NCI-H1417 (cell line): ENCODE results near the gene BPIFB2.
A peak's percentile ranks its signal among the peaks of the same experiment; 100 is the strongest.
"Not testable (repeated sequence)": the region's sequence is repeated elsewhere in the genome, so short reads cannot be mapped to it uniquely, and the experiment has no call there.

Experiments
- DNase-seq, 3 experiments: peaks; one replicate each; lab custom pipeline; 2025; lab: John Stamatoyannopoulos, UW

The BPIFB2 gene

DNA sequence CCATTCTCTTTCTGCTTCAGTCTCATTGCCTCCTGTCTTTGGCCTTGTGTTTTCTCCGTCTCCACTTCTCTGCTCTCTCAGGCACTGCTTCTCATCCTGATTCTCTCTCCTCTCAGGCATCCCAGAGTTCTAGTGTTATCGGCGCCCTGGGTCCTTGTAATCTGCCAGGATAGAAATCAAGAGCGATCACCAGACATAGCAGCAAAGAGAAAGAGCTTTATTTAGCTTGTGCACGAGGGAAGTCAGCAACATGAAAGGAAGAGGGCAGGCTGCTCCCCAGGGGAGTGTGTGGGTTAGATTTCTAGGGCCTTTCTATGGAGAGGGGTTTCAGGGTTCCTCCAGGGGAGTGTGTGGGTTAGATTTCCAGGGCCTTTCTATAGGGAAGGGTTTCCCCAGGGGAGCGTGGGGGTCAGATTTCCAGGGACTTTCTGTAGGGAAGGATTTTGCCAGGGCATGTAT, 35.8 kb upstream of the BPIFB2 start:
- no peak for DNase-seq

DNA sequence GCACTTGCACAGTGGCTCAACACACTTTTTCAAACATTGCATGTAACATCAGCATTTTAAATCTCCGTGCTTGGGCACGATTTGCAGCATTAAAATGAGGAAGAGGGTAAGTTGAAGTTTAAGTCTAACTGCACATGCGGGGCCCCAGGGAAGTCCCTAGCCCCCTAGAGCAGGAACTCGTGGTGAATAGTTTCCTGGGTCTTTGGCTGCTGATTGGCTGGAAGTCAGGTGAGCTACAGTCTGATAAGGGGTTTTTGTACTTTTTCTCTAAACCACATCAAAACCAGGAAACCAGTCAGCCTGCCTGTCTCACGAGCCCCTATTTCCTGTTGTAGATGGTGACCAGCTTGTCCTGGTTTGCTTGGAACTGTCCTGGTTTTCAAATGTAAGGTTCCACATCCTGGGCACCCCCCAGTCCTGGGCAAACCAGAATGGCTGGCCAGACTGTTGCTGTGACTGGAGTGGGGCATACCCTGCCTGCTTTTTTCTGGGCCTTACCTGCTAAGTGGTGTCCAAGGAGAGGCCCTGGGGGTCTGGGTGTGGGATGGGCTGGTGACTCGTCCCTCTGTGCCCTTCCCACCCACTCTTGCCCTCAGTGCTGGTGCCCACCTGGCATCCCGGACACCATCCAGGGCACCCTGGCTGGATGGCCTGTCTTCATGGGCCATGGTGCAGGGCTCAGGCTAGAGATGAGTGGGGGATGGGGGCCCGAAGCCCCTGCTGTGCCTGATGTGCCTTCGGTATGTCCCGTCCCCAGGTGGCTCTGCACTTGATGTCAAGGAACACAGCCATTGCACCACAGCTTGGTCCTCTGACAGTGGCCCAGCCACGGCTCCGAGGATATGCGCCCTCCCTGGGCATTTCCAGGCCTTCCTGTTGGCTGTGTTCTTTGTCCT, 35.1 kb upstream of the BPIFB2 start:
- no peak for DNase-seq

DNA sequence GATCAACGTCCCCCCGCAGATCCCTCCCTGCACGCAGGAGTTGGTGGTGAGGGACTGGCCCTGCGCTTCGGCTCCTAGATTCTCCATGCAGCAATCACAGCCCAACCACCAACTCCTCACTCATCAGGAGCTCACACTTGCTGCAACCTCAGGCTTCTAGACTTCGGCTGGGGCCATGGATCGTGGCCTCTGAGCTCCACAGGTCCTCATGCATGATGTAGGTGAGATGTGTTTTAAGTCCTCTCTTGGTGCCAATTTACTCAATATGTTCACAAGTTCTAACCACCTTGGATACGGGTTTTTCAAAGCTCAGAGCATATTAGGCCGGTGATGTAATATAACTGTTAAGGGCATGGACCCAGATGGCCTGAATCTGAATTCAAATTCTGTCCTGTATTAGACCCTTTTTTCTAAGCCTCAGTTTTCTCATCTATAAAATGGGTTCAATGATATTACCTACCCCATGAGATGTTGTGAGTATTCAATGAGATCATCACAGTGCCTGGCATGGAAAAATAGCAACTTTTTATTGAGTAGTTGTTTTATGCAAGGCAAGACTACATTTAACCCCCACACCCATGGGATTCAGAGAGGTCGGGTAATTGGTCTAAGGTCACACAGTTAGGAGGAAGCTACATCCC, 34.3 kb upstream of the BPIFB2 start:
- DNase-seq = no peak

DNA sequence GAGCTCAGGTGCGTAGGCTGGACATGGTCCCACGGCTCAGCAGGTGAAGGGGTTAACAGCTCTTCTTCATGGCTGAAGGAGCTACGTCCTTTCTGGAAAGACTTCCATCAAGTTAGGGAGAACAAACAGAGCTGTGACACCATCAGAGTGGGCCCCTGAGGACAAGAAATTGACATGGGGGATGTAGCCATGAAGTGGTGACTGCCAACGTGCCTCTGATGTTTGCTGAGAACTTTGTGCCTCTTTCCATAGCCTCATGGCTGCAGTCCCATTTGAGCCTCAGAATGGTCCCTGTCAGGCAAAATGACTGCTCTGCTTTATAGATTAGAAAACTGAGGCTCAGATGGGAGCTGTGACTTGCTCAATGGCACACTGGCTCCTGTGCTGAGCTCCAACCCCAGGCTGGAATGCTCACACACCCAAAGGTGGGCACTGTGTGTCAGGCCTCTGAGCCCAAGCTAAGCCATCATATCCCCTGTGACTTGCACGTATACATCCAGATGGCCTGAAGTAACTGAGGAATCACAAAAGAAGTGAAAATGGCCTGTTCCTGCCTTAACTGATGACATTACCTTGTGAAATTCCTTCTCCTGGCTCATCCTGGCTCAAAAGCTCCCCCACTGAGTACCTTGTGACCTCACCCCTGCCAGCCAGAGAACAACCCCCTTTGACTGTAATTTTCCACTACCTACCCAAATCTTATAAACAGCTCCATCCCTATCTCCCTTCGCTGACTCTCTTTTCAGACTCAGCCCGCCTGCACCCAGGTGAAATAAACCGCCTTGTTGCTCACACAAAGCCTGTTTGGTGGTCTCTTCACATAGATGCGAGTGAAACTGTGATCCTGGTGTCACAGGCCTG, 33.1 kb upstream of the BPIFB2 start:
- DNase-seq = not testable (repeated sequence)

DNA sequence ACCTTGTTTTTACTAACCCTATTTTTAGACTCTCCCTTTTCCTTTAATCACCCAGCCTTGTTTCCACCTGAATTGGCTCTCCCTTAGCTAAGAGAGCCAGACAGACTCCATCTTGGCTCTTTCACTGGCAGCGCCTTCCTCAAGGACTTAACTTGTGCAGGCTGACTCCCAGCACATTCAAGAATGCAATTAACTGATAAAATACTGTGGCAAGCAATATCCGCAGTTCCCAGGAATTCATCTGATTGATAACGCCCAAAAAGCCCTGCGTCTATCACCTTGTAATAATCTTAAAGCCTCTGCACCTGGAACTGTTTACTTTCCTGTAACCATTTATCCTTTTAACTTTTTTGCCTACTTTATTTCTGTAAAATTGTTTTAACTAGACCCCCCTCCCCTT, 32.4 kb upstream of the BPIFB2 start:
- DNase-seq = not testable (repeated sequence)

DNA sequence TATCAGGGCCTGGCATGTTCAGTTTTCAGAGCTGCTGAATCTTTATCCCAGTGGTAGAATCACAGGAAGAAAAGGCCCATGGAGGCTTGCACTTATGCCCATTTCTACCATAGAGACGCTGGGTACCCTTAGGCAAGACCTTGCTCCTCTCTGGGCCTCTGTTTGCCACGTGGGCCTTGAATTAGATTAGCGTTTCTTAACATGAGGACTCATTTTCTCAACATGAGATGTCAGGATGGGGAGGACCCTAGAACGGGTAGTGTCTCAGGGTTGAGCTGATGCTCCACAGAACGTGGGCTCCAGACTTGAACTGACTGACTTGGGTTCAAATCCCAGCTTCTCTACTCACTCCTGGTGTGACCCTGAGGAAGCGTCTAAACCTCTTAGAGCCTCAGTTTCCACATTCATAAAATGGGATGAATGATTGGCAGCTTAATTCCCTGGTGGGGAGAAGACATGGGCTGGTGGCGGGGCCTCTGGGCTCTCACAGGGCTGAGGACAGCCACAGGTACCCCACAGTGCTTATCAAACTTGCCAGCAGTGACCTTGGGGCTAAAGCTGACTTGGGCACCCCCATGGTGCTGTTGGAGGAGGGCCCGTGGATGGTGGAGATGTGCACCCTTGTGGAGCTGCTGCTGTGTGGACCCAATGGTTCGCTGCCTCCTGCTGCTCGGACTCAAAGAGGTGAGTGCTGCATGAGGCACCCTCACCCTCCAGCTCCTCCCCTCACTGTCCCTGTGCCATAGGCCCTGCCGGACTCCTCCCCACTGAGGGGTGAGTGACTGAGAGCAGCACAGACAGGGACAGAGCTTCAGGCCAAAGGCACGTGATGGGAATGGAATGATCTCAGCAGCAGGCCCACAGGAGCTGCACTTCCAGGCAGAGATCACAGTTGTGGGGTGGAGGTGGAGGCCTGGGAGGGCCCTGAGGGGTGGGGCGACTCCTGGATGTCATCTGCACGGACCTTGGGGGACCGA, 31.5 kb upstream of the BPIFB2 start:
- no peak for DNase-seq

DNA sequence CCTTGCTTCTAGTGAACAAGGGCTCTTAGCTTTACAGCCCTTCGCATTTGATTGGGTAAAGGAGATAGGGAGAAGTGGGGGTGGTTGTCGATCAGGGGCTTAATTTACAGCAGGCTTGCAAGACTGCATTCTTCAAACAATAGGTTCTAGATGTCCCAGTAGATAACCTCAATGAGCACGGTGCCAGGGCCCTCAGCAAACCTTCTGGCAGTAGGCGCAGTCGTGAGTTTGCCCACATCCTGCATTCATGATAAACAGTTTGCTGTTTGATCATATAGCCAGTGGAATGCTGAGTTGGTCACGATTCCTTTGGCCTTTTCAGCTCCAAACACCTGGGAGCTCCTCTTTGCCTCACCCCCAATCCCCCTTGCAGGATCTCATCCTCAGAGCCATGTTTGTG, 30.8 kb upstream of the BPIFB2 start:
- DNase-seq = no peak

DNA sequence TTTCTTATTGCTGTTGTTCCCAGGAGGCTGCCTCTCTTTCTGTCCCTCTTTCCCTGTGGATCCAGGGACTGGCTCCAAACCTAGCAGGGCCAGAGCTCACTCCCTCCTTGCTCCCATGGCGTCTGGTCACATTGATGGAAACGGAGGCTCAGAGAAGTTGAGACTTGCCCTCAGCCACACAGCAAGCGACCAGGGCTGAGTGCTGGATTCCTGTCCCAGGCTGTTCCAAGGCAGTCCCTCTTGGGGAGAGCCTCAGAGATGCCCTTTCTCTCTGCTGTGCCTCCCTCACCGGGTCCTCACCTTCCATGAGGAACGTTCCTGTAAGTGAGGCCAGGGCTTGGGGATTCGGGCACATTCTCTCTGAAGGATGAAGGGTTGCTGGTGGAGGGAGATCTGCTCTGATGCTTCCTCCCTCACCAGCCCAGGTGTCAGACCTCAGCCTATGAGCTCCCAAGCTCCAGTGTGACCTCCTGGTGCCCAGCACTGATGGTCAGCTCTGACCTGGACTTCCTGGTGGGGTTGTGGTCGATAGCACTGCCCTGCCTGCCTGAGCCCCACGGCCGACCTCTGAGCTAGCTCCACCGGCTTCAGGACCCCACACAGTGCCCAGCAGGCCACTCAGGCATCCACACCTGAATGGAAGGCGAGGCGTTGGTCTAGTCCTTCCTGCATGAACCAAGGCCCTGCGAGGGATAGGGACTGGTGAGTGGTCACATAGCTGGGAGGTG, 30.1 kb upstream of the BPIFB2 start:
- no peak for DNase-seq

DNA sequence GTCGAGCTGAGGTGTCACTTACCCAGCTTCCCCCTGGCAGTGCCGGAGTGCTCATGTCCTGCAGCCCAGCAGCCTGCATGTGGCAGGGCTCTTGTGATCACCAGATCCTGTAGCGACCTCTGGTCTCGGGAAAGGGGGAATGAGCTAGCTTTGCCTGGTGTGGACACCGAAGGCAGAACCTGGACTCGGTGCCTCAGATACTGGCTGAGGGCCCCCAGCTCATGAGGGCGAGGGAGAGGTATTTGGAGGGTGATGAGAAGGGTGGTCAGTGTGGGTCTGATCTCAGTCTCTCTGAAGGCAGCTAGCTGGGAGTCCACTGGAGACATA, 29.5 kb upstream of the BPIFB2 start:
- DNase-seq = no peak

DNA sequence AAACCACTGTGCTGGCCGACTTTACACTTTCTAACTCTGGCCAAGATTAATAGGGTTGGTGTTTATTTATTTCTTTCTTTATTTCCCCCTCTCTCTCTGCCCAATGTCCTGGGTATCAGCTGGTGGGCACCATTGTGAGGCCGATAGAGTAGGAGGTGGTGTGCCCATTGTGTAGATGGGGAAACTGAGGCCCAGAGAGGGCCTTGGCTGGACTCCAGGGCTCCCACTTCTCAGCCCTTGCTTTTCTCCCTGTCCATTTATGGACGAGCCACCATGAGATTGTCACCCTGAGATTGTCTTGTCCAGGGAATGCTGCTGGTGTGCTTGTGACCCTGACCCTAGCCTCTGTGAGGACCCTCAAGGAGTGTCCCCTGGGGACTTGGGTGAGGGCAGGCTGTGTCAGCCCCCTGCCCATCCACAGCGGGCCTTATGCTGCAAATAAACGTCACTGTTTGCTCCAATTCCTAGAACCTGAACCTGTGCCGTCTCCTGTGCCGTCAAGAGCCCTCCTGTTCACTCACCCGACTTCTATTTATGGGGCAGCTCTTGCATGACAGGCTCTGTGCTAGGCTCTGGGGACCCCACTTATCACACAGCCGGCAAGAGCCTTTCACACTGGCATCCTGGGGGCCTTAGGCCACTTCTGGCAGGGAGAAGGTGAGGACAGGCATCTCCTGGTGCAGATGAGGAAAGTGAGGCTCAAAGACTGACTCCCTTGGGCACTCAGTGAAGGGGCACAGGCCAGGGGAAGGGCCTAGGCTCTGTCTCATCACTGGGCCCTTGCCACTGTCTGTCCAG, 28.1 kb upstream of the BPIFB2 start:
- DNase-seq = no peak

DNA sequence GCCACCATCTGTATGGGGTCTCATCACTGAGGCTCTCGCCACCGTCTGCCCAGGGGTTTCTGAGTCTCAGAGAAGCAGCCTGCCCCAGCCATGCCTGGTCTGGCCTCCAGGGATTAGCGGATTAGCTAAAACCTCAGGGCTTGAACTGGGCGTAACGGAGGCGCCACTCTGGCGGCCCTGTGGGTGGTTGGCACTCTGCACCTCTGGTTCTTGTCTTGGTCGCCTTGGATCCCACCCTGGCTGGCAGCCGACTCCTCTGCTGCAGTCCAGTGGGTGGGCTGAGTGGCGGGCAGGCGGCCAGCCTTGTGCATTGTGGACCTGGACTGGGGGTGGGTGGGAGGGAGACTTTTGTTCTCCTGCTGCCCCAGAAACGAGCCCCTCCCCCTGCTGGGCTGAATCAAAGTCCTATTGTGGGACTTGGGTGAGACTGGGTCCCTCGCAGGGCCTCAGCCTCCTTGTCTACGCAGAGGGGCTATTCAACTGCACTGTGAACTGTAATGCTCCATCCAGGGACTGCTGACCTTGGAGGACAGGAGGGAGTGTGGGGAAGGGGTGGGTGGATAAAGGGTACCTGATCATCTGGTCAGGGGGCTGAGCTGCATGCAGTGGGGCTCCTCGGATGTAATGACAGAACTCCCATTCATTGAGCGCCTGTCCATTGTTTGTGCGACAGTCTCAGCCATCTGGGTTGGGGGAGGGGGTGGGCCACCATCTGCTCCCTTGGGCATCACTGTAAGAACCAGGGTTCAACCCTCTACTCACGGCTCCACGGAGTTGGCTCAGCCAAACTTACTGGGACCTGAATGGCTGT, 27.2 kb upstream of the BPIFB2 start:
- DNase-seq = no peak

DNA sequence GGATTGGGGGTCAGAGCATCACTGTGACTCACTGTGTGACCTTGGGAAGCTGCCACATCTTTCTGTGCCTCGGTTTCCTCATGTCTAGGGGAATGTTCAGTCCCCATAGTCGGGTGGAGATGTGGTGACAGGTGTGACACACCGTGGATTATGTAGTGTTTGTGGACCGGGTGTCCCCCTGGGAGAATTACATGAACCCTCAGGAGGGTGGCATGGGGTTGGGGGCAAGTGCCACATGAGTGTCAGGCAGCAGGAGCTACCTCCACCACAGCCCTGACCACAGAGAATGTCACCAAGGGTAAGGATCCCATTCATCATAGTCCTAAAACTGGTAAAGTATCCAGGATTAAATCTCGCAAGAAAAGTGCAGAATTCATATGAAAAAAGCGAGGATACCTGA, 26.5 kb upstream of the BPIFB2 start:
- DNase-seq = no peak

DNA sequence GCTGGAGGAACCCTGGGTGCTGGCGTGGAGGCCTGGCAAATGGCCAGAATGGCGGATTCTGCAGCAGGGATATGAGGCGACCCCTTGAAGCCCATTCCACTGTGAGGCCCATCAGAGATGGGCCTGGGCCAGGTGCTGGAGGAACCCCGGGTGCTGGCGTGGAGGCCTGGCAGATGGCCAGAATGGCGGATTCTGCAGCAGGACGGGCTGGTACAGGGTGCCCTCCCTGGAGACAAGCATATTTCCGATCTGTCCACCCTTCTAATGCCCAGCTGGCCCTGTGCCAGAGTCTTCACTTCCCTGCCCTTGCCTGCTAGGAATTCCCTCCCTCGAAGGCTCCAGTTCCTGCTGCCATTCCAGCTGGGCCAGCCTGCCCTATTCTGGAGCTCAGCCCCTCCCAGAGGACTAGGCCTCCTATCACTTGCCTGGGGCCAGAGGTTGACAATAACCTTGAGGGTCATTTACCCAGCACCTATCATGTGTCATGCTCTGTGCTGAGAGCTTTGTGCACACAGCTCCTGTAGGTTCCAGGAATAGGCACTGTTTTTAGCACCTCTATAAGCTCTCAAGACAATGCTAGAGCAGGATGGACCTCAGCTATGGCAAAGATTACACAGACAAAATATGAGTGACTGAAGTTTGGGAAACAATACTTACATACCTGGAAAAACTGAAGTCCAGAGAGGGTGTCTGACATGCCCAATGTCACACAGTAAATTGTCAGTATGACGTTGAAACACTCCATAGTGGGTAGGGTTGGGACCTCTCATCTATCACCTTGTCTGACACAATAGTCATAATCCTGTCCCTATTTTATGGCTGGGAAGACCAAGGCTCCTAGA, 24.7 kb upstream of the BPIFB2 start:
- DNase-seq = peak in 1 of 3 experiments; percentile 18

DNA sequence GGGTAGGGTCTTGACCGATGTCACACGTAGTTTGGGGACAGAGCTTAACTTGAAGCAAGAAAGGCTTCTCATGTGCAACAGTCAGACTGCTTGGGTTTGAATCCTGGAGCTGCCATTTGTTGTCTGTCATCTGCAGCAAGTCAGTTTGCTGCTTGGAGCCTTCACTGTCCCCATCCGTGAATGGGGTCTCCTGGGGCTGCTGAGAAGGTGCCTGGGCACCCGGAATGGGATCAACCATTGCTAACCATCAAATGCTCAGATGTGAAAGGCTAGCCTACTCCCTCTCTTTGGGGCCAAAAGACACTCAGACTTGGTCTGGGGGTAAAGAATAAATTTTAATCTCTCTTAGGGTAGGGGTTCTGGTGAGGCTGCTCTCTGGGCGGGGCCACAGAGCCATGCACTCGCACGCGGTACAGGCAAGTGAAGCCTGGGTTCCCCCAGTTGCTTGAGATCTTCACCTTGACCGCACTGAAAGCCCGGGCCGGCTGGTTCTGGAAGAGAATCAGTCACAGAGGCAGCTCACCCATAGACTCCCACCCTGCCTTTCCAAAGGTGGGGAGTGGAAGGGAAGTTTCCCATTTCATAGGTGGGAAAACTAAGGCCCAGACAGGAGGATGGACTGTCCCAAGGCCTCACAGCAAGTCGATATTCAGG, 23.9 kb upstream of the BPIFB2 start:
- no peak for DNase-seq

DNA sequence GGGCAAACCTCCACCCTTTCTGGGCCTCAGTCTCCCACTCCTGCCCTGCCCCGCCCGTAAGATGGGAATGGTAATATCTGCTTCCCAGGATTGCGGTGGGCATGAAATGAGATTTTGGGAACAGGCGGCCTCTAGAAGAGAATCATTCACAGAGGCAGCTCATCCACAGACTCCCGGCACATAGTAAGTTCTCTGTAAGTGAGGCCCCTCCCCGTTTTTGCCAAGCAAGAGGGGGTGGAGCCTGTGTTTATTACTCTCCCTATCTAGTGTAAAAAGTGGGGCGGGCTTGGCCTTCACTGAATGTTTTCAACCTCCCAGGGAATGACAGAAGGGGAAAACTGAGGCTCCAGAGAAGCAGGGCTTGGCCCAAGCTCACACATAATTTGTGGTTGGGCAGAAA, 23.3 kb upstream of the BPIFB2 start:
- DNase-seq = no peak

DNA sequence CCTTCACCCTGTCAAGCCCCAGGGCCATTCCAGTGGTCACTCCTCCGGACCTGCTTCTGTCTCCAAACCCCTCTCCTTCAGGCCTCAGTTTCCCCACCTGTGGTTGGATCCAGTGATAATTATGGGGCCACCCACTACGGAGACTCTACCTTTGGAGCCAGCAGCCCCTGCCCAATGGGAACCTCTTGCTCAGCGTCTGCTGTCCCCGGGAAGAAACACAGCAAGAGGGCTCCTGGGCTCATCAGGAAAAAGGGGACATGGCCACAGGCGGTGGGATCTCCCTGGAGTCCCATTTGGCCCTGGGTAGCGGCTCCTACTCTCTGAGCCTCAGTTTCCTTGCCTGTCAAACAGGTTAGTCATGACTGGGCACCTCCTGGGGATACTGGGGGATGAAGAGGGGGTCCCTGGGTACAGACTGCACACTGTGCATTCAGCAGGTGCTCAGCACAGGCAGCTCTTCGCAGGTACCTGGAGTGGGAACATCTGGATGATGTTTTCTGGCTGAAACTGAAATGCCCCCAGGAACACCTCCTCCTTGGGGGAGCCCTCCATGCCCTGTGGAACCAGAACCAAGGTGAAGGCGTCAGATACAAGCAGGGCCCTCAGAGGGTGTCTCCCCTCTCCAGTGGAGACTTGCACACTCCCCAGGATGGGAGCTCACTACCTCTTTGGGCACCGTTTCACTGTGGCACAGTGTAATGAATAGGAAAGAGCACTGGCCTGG, 22.7 kb upstream of the BPIFB2 start:
- no peak for DNase-seq

DNA sequence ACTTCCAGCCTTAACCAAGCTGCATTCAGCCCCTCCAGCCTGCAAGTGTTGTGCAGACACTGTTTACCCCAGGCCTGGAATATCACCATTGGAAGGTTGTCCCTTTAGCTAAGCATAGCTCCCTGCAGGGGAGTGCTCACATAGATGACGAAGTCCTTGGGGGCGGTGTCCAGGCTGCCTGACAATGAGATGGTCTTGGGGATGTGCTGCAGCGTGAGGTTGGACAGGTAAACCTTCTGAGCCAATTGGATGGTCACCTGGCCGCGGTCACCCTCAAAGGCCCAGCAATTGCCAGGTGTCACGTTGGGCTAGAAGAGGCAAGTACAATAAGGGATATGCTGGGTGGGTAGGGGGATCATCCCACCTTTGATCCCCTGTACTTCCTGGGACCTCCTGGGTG, 21.9 kb upstream of the BPIFB2 start:
- DNase-seq = no peak
